ENCODE measurements around the gene RAB1A. TPM values are rescaled to one million over a fixed set of nuclear protein-coding genes. Genes with fewer than 3 reads are reported as not detected.

RAB1A gene
- total RNA-seq, 1 donor from 2014 or later, result 88.6 TPM

DNA sequence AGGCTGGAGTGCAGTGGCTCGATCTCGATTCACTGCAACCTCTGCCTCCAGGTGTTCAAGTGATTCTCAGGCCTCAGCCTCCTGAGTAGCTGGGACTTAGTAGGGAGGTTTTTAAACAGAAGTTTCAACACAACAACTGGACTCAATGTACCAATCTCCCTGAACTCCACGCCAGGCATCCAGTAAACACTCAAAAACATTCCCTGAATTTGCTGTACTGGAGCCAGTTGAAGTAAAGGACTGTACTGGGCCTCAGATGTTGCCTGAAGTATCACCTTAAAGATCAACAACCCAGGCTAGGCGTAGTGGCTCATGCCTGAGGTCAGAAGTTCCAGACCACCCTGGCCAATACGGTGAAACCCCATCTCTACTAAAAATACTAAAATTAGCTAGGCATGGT lies 22.4 kb downstream of the RAB1A start:
- DNase-seq (ENCODE audit: low read depth), result no peak
- TF ChIP-seq, protein P1, sequence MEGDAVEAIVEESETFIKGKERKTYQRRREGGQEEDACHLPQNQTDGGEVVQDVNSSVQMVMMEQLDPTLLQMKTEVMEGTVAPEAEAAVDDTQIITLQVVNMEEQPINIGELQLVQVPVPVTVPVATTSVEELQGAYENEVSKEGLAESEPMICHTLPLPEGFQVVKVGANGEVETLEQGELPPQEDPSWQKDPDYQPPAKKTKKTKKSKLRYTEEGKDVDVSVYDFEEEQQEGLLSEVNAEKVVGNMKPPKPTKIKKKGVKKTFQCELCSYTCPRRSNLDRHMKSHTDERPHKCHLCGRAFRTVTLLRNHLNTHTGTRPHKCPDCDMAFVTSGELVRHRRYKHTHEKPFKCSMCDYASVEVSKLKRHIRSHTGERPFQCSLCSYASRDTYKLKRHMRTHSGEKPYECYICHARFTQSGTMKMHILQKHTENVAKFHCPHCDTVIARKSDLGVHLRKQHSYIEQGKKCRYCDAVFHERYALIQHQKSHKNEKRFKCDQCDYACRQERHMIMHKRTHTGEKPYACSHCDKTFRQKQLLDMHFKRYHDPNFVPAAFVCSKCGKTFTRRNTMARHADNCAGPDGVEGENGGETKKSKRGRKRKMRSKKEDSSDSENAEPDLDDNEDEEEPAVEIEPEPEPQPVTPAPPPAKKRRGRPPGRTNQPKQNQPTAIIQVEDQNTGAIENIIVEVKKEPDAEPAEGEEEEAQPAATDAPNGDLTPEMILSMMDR (conservative IDR thresholded peaks at IDR 0.05; ENCODE audit: low read depth, low read length), result no peak

DNA sequence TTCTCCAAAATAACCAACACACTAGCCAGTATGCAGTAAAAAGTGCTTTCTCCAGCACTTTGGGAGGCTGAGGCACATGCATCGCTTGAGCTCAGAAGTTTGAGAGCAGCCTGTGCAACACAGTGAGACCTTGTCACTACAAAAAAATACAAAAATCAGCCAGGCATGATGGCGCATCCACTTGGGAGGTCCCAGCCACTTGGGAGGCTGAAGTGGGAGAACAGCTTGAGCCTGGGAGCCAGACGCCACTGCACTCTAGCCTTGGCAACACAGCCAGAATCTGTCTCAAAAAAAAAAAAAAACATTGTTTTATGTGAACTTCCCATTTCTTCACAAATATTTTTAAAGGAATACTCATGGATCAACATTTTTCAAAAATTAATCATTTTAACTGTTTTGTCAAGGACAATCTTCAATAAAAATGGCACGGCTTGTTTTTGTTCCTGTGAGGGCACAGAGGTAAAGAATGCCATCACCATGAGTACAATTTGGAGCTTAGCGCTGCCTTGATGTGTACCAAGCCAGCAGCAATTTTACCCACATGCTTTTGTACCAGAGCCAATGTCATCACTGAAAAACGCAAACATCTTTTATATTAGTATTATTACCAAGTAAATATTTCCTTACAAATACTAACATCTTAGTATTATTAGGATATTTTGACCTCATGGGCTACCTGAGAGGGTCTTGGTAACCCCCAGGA lies 26.7 kb downstream of the RAB1A start:
- H3K4me3 ChIP-seq (ENCODE audit: low read depth, low read length), result no peak overlapping the region
- no peak for DNase-seq (ENCODE audit: low read depth)
- TF ChIP-seq, protein P1 (conservative IDR thresholded peaks at IDR 0.05; ENCODE audit: low read depth, low read length), result no peak

More for the DNA sequence above, 22.4 kb downstream of the RAB1A start:
- H3K4me3 ChIP-seq (ENCODE audit: low read depth, low read length), result no peak overlapping the region

DNA sequence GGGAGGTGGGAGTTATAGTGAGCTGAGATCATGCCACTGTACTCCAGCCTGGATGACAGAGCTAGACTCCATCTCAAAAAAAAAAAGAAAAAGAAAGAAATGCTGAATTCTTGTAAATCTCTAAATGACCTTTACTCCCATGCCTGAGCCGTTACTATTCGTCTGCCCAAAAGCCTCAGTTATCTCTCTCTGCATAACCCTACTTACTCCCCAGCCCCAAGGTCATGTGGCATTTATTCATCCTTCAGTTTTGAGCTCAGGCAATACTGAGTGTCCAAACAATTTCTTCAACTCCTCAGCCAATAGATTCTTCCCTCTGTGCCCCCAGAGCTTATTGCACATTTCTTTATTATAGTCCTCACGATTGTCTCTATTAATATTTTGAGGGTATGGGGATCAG lies 28.8 kb downstream of the RAB1A start:
- H3K4me3 ChIP-seq (ENCODE audit: low read depth, low read length), result no peak overlapping the region
- TF ChIP-seq, protein P1 (conservative IDR thresholded peaks at IDR 0.05; ENCODE audit: low read depth, low read length), result no peak
- no peak for DNase-seq (ENCODE audit: low read depth)

GRCh38 chr2:65098741-65099140 lies 31.2 kb downstream of the RAB1A start:
- no peak overlapping the region for H3K4me3 ChIP-seq (ENCODE audit: low read depth, low read length)
- DNase-seq (ENCODE audit: low read depth), result no peak
- TF ChIP-seq, protein P1 (conservative IDR thresholded peaks at IDR 0.05; ENCODE audit: low read depth, low read length), result no peak

DNA sequence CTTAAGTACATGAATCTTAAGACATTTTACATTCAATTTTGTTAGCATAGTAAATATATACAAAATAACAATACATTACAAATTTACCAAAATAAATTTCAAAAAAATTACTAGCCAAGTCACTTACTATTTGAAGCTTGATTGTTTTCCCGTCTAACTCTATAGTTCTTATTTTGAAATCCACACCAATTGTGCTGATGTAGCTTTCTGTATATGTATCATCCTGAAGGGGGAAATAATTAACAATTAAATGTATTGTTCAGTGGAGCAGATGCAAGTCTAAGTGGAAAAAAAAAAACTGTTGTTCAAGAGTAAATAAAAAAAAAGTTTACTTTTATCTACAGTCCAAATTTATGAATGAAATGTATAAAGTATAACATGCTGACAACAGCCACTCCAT lies 32.1 kb downstream of the RAB1A start:
- TF ChIP-seq, protein P1 (conservative IDR thresholded peaks at IDR 0.05; ENCODE audit: low read depth, low read length), result no peak
- no peak for DNase-seq (ENCODE audit: low read depth)
- no peak overlapping the region for H3K4me3 ChIP-seq (ENCODE audit: low read depth, low read length)

- H3K4me3 ChIP-seq (ENCODE audit: low read depth, low read length), result no peak overlapping the region
- TF ChIP-seq, protein P1 (conservative IDR thresholded peaks at IDR 0.05; ENCODE audit: low read depth, low read length), result no peak
- DNase-seq (ENCODE audit: low read depth), result no peak
Observed at GRCh38 chr2:65096948-65097347, 33.0 kb downstream of the RAB1A start.

- TF ChIP-seq, protein P1 (conservative IDR thresholded peaks at IDR 0.05; ENCODE audit: low read depth, low read length), result no peak
- no peak overlapping the region for H3K4me3 ChIP-seq (ENCODE audit: low read depth, low read length)
- no peak for DNase-seq (ENCODE audit: low read depth)
Observed at GRCh38 chr2:65093211-65093610, 36.7 kb downstream of the RAB1A start.

All from epithelial cell of proximal tubule (primary cell).